22Rv1 (cell line): Measurements from ENCODE around the gene CHST2.

Experiments
- ZFX ChIP-seq: fragments of 450-650 bp; IDR thresholded peaks from 2 replicates; pipeline ENCODE4 v1.6.1; 2017; ENCODE audit warnings: antibody characterized with exemption, borderline replicate concordance
- TF ChIP-seq, protein P1 (sequence below): fragments of 450-650 bp; IDR thresholded peaks from 2 replicates; pipeline ENCODE4 v1.5.1; 2017; ENCODE audit warnings: mild to moderate bottlenecking

DNA sequence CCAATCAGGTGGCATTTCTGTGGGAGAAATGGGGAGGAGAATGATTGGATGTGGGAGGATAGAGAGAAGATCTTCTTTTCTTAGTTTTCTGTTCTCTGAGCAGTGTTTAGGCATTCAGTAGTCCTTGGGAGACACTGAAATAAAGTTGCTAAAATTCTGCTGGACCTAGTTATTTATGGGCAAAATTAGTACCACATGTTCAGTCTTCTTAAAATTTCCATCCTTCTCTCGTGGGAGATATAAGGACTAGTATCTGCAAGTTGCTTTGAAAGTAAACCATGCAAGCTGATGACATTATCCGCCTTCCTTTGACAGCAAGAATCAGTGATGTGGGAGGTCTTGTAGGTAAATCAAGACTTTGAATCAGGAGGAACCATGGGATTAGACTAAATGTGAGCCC, 19.9 kb upstream of the CHST2 start:
- TF ChIP-seq, protein P1, sequence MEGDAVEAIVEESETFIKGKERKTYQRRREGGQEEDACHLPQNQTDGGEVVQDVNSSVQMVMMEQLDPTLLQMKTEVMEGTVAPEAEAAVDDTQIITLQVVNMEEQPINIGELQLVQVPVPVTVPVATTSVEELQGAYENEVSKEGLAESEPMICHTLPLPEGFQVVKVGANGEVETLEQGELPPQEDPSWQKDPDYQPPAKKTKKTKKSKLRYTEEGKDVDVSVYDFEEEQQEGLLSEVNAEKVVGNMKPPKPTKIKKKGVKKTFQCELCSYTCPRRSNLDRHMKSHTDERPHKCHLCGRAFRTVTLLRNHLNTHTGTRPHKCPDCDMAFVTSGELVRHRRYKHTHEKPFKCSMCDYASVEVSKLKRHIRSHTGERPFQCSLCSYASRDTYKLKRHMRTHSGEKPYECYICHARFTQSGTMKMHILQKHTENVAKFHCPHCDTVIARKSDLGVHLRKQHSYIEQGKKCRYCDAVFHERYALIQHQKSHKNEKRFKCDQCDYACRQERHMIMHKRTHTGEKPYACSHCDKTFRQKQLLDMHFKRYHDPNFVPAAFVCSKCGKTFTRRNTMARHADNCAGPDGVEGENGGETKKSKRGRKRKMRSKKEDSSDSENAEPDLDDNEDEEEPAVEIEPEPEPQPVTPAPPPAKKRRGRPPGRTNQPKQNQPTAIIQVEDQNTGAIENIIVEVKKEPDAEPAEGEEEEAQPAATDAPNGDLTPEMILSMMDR: no peak
- no peak for TF ChIP-seq ZFX
